ENCODE results near the gene FKBP1C. TPM values are rescaled to one million over a fixed set of nuclear protein-coding genes. Genes with fewer than 3 reads are reported as not detected.

The FKBP1C gene
- total and polyA plus RNA-seq, 2 of the 8 experiments (the other 6 are each of a cell fraction or from before 2014, with no cell fraction given): 0.74 to 1.0 TPM

- TF ChIP-seq, protein P1, sequence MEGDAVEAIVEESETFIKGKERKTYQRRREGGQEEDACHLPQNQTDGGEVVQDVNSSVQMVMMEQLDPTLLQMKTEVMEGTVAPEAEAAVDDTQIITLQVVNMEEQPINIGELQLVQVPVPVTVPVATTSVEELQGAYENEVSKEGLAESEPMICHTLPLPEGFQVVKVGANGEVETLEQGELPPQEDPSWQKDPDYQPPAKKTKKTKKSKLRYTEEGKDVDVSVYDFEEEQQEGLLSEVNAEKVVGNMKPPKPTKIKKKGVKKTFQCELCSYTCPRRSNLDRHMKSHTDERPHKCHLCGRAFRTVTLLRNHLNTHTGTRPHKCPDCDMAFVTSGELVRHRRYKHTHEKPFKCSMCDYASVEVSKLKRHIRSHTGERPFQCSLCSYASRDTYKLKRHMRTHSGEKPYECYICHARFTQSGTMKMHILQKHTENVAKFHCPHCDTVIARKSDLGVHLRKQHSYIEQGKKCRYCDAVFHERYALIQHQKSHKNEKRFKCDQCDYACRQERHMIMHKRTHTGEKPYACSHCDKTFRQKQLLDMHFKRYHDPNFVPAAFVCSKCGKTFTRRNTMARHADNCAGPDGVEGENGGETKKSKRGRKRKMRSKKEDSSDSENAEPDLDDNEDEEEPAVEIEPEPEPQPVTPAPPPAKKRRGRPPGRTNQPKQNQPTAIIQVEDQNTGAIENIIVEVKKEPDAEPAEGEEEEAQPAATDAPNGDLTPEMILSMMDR (IDR thresholded peaks at IDR 0.05; ENCODE audit: control extremely low read depth in 1 of 3, insufficient read depth in 1 of 3, low read depth in 1 of 3, low read length in 3 of 3): no peak
- TF ChIP-seq BACH1 (IDR thresholded peaks at IDR 0.05; ENCODE audit: low read length) (no peak), SUZ12 (IDR thresholded peaks at IDR 0.05; ENCODE audit: low read length) (no peak), RXRA (IDR thresholded peaks at IDR 0.05; ENCODE audit: insufficient read depth, low read depth, low read length) (no peak)
Measured at GRCh38 chr6:63176181-63176580, 35.1 kb upstream of the FKBP1C start (continued).

Data from H1 (cell line).